ENCODE measurements around the gene EFNA2.

Gene EFNA2

GRCh38 chr19:1312767-1313694, 27.4 kb downstream of the EFNA2 start:
- no peak for TF ChIP-seq ZNF70 (CRISPR knock-in tag; IDR thresholded peaks at IDR 0.05)
- ATAC-seq, result peak; percentile 66

GRCh38 chr19:1313695-1314613, 28.3 kb downstream of the EFNA2 start:
- ATAC-seq, result no peak
- no peak for TF ChIP-seq OSR1 (CRISPR knock-in tag; IDR thresholded peaks at IDR 0.05)

GRCh38 chr19:1315470-1316166, 29.9 kb downstream of the EFNA2 start:
- ATAC-seq, result peak; percentile 86
- TF ChIP-seq ZFP30 (CRISPR knock-in tag; IDR thresholded peaks at IDR 0.05), result no peak
- peak; percentile 82; the same call in 1 of the 2 replicates for TF ChIP-seq PATZ1 (CRISPR knock-in tag; IDR thresholded peaks at IDR 0.05; ENCODE audit: borderline replicate concordance)

GRCh38 chr19:1316466-1316865, 30.8 kb downstream of the EFNA2 start:
- ATAC-seq, result no peak
- TF ChIP-seq ZNF565 (CRISPR knock-in tag; conservative IDR thresholded peaks at IDR 0.05; ENCODE audit: low read depth) (no peak), RARB (CRISPR knock-in tag; IDR thresholded peaks at IDR 0.05) (no peak), ESRRG (CRISPR knock-in tag; IDR thresholded peaks at IDR 0.05) (no peak), GLIS3 (CRISPR knock-in tag; IDR thresholded peaks at IDR 0.05) (no peak), SNAI2 (CRISPR knock-in tag; IDR thresholded peaks at IDR 0.05) (no peak), CREB5 (CRISPR knock-in tag; IDR thresholded peaks at IDR 0.05; ENCODE audit: low read depth) (no peak), TOX (CRISPR knock-in tag; IDR thresholded peaks at IDR 0.05; ENCODE audit: borderline replicate concordance) (no peak), ZNF8 (CRISPR knock-in tag; IDR thresholded peaks at IDR 0.05) (no peak), ZNF70 (CRISPR knock-in tag; IDR thresholded peaks at IDR 0.05) (no peak), TCF4 (CRISPR knock-in tag; IDR thresholded peaks at IDR 0.05; ENCODE audit: borderline replicate concordance) (no peak), TSHZ2 (CRISPR knock-in tag; IDR thresholded peaks at IDR 0.05) (no peak), CSDC2 (CRISPR knock-in tag; IDR thresholded peaks at IDR 0.05) (no peak), ZC3H10 (CRISPR knock-in tag; IDR thresholded peaks at IDR 0.05) (no peak), PATZ1 (CRISPR knock-in tag; IDR thresholded peaks at IDR 0.05; ENCODE audit: borderline replicate concordance) (no peak), OSR1 (CRISPR knock-in tag; IDR thresholded peaks at IDR 0.05) (no peak), ZFP3 (CRISPR knock-in tag; IDR thresholded peaks at IDR 0.05) (no peak), ISL1 (CRISPR knock-in tag; IDR thresholded peaks at IDR 0.05) (no peak), CSRNP3 (CRISPR knock-in tag; IDR thresholded peaks at IDR 0.05) (no peak)
